WTC11 (cell line): Measurements from ENCODE around the gene TMEM150B. TPM values are rescaled to one million over a fixed set of nuclear protein-coding genes. Genes with fewer than 3 reads are reported as not detected.

Source experiments
- ATAC-seq: fragments of 200-7000 bp; cut with Tn5 transposase; 2 replicates; pipeline ENCODE4 v1.10.0; 2021; ENCODE audit warnings: mild to moderate bottlenecking, moderate library complexity
- CTCF ChIA-PET: fragments of 300-600 bp; sonication (Branson Sonifier 250); formaldehyde crosslinking; loops from one replicate; lab custom pipeline; 2021; ENCODE audit warnings: antibody characterized with exemption; lab: Charles Lee
- POLR2A ChIA-PET: fragments of 350-600 bp; sonication (Branson Sonifier 250); formaldehyde crosslinking; loops from one replicate; lab custom pipeline; 2021; ENCODE audit warnings: antibody characterized with exemption; lab: Charles Lee
- DNase-seq: peaks from one replicate; pipeline ENCODE4 v3.0.0; 2021; ENCODE audit warnings: low spot score
- H3K27ac Mint-ChIP-seq: 2 replicates; pipeline ENCODE4 v1.8.0; 2021; ENCODE audit warnings: mixed read lengths
- H3K27me3 Mint-ChIP-seq: 2 replicates; pipeline ENCODE4 v1.8.0; 2021; ENCODE audit warnings: low read depth, mild to moderate bottlenecking, moderate library complexity, mixed read lengths
- H3K36me3 Mint-ChIP-seq: 2 replicates; pipeline ENCODE4 v1.8.0; 2021; ENCODE audit warnings: mixed read lengths
- H3K4me1 Mint-ChIP-seq: 2 replicates; pipeline ENCODE4 v1.8.0; 2022; ENCODE audit warnings: mixed read lengths
- H3K4me3 Mint-ChIP-seq: 2 replicates; pipeline ENCODE4 v1.8.0; 2021; ENCODE audit warnings: mild to moderate bottlenecking, moderate library complexity, mixed read lengths
- H3K9me3 Mint-ChIP-seq: 2 replicates; pipeline ENCODE4 v1.8.0; 2021; ENCODE audit warnings: mixed read lengths
- CREM ChIP-seq: sonication (generic); formaldehyde crosslinking; IDR thresholded peaks from 2 replicates; pipeline ENCODE4 v1.8.1; 2022; ENCODE audit warnings: mild to moderate bottlenecking, missing genetic modification reagents, moderate library complexity
- ELF4 ChIP-seq: sonication (generic); formaldehyde crosslinking; IDR thresholded peaks from 2 replicates; pipeline ENCODE4 v1.8.1; 2022; ENCODE audit warnings: low read depth, mild to moderate bottlenecking, moderate library complexity, missing genetic modification reagents
- EMX1 ChIP-seq: fragments of 250-450 bp; sonication (Bioruptor Pico); IDR thresholded peaks from 2 replicates; pipeline ENCODE4 v1.8.0; 2021; ENCODE audit warnings: mild to moderate bottlenecking
- FOXJ3 ChIP-seq: sonication (generic); formaldehyde crosslinking; IDR thresholded peaks from 2 replicates; pipeline ENCODE4 v1.9.0; 2021; ENCODE audit warnings: missing genetic modification reagents, mild to moderate bottlenecking, borderline replicate concordance
- IRF2 ChIP-seq: sonication (generic); formaldehyde crosslinking; IDR thresholded peaks from 2 replicates; pipeline ENCODE4 v1.8.0; 2022; ENCODE audit warnings: low read depth, missing genetic modification reagents, borderline replicate concordance
- NFE2L1 ChIP-seq: sonication (generic); formaldehyde crosslinking; IDR thresholded peaks from 2 replicates; pipeline ENCODE4 v1.8.1; 2023; ENCODE audit warnings: missing genetic modification reagents
- NR1H2 ChIP-seq: sonication (generic); formaldehyde crosslinking; IDR thresholded peaks from 2 replicates; pipeline ENCODE4 v1.9.0; 2021; ENCODE audit warnings: mild to moderate bottlenecking, moderate library complexity, missing genetic modification reagents
- OVOL2 ChIP-seq: fragments of 250-450 bp; sonication (Bioruptor Pico); IDR thresholded peaks from 2 replicates; pipeline ENCODE4 v1.9.0; 2021; ENCODE audit warnings: mild to moderate bottlenecking, borderline replicate concordance
- PRRX2 ChIP-seq: fragments of 250-450 bp; sonication (Bioruptor Pico); IDR thresholded peaks from 2 replicates; pipeline ENCODE4 v1.8.0; 2021; ENCODE audit warnings: mild to moderate bottlenecking
- SMAD3 ChIP-seq: sonication (generic); formaldehyde crosslinking; IDR thresholded peaks from 2 replicates; pipeline ENCODE4 v1.8.0; 2022; ENCODE audit warnings: missing genetic modification reagents, mild to moderate bottlenecking, borderline replicate concordance
- SMAD4 ChIP-seq: sonication (generic); formaldehyde crosslinking; IDR thresholded peaks from 2 replicates; pipeline ENCODE4 v1.8.0; 2022; ENCODE audit warnings: mild to moderate bottlenecking, missing genetic modification reagents
- TEAD1 ChIP-seq: sonication (generic); formaldehyde crosslinking; IDR thresholded peaks from 2 replicates; pipeline ENCODE4 v1.8.0; 2022; ENCODE audit warnings: mild to moderate bottlenecking, missing genetic modification reagents
- ZNF416 ChIP-seq: fragments of 250-450 bp; sonication (Bioruptor Pico); IDR thresholded peaks from 2 replicates; pipeline ENCODE4 v1.9.0; 2021; ENCODE audit warnings: mild to moderate bottlenecking, inconsistent platforms
- ZNF671 ChIP-seq: fragments of 250-450 bp; sonication (Bioruptor Pico); IDR thresholded peaks from 2 replicates; pipeline ENCODE4 v1.8.0; 2021; ENCODE audit warnings: mild to moderate bottlenecking
- total RNA-seq: library from RNA; stranded (reverse); gene quantifications from 3 replicates; pipeline ENCODE4 v1.2.3, GENCODE V29; 2021
- TF ChIP-seq, protein P1 (sequence below): sonication (generic); formaldehyde crosslinking; IDR thresholded peaks from 2 replicates; pipeline ENCODE4 v1.8.0; 2022; ENCODE audit warnings: mild to moderate bottlenecking, missing genetic modification reagents
- TF ChIP-seq, protein P2 (sequence below): sonication (generic); formaldehyde crosslinking; conservative IDR thresholded peaks from 2 replicates; pipeline ENCODE4 v1.8.1; 2022; ENCODE audit warnings: mild to moderate bottlenecking, missing genetic modification reagents
- TF ChIP-seq, protein P3 (sequence below): sonication (generic); formaldehyde crosslinking; IDR thresholded peaks from 2 replicates; pipeline ENCODE4 v1.8.1; 2022; ENCODE audit warnings: low read depth, missing genetic modification reagents, borderline replicate concordance
- TF ChIP-seq, protein P4 (sequence below): sonication (generic); formaldehyde crosslinking; IDR thresholded peaks from 2 replicates; pipeline ENCODE4 v1.8.1; 2022; ENCODE audit warnings: mild to moderate bottlenecking, moderate library complexity, missing genetic modification reagents
- TF ChIP-seq, protein P5 (sequence below): sonication (generic); formaldehyde crosslinking; IDR thresholded peaks from 2 replicates; pipeline ENCODE4 v1.8.0; 2023; ENCODE audit warnings: missing genetic modification reagents, mild to moderate bottlenecking, borderline replicate concordance

Gene TMEM150B
- total RNA-seq, 1 experiment from 2014 or later: 0.44 TPM

DNA sequence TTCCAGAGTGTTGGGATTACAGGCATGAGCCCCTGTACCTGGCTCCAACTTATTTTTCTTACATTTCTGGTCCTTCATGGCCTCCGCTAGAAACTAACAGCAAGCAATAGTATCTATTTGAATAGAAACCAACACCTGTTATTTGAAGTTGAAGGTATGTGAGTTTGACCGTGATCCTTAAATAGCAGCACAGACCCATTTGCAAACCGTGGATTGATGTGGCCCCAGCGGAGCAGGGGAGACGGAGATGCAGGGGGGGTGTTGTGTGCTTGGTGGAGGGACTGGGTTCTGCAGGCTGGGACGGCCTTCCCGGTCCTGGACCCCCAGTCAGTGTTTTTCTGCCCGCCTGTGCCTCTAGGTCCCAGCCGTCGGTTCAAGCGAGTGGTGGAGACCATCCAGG lies 16.9 kb downstream of the TMEM150B start:
- ChIA-PET CTCF (no interaction called here), POLR2A (interaction anchor here (0.6 kb wide), 1 partner anchor 85 kb away, joined by 3 read pairs; no protein-coding TSS in a partner anchor)
- peaks cover 38% of the 10 kb centered on the region for H3K36me3 Mint-ChIP-seq
- H3K27ac Mint-ChIP-seq: no peak overlapping the region
- DNase-seq (no peak), ATAC-seq (no peak)
- TF ChIP-seq IRF2 (CRISPR knock-in tag): no peak
- H3K4me3 Mint-ChIP-seq: no peak overlapping the region
- H3K4me1 Mint-ChIP-seq: peaks cover 6% of the 10 kb centered on the region
- H3K9me3 Mint-ChIP-seq: no peaks in the 10 kb centered on the region
- H3K27me3 Mint-ChIP-seq: no peaks in the 10 kb centered on the region

DNA sequence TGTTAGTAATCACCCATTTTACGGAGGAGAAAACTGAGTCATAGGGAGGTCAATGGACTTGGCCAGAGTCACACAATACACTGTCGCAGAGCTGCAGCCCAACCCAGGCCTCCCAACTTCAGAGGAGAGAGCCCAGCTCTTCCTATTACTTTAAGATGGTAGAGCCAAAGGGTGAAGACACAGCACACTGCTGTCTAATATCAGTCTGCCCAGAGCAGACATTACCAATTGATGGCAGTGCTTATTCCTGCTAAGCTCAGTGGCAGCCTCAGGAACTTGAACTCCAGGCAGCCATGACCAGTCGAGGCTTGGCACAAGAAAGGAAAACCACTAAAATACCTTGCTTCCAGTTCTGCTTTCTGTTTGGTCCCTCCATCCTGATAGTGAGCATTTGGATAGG lies 18.4 kb downstream of the TMEM150B start:
- H3K36me3 Mint-ChIP-seq: peaks cover 44% of the 10 kb centered on the region
- no peaks in the 10 kb centered on the region for H3K9me3 Mint-ChIP-seq
- DNase-seq (no peak), ATAC-seq (no peak)
- POLR2A ChIA-PET: interaction anchor here (1.6 kb wide), 1 partner anchor 42 kb away, joined by 7 read pairs; no protein-coding TSS in a partner anchor
- H3K27ac Mint-ChIP-seq: no peak overlapping the region
- no peak overlapping the region for H3K4me3 Mint-ChIP-seq
- H3K4me1 Mint-ChIP-seq: peaks cover 10% of the 10 kb centered on the region
- CTCF ChIA-PET: interaction anchor here (0.9 to 1.2 kb wide), 2 partner anchors 14 to 33 kb away, joined by 3 to 4 read pairs; partner anchors contain the start of gene KMT5C
- no peak for TF ChIP-seq CREM (CRISPR knock-in tag)
- TF ChIP-seq ZNF416 (CRISPR knock-in tag): no peak
- TF ChIP-seq NR1H2 (CRISPR knock-in tag): no peak
- no peak for TF ChIP-seq SMAD4
- no peak for TF ChIP-seq ZNF671 (CRISPR knock-in tag)
- TF ChIP-seq EMX1 (CRISPR knock-in tag): no peak
- TF ChIP-seq, protein P1, sequence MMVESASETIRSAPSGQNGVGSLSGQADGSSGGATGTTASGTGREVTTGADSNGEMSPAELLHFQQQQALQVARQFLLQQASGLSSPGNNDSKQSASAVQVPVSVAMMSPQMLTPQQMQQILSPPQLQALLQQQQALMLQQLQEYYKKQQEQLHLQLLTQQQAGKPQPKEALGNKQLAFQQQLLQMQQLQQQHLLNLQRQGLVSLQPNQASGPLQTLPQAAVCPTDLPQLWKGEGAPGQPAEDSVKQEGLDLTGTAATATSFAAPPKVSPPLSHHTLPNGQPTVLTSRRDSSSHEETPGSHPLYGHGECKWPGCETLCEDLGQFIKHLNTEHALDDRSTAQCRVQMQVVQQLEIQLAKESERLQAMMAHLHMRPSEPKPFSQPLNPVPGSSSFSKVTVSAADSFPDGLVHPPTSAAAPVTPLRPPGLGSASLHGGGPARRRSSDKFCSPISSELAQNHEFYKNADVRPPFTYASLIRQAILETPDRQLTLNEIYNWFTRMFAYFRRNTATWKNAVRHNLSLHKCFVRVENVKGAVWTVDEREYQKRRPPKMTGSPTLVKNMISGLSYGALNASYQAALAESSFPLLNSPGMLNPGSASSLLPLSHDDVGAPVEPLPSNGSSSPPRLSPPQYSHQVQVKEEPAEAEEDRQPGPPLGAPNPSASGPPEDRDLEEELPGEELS (CRISPR knock-in tag): no peak
- TF ChIP-seq FOXJ3 (CRISPR knock-in tag): no peak
- TF ChIP-seq, protein P2, sequence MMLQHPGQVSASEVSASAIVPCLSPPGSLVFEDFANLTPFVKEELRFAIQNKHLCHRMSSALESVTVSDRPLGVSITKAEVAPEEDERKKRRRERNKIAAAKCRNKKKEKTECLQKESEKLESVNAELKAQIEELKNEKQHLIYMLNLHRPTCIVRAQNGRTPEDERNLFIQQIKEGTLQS (CRISPR knock-in tag): no peak
- TF ChIP-seq SMAD3 (CRISPR knock-in tag): no peak
- TF ChIP-seq, protein P3, sequence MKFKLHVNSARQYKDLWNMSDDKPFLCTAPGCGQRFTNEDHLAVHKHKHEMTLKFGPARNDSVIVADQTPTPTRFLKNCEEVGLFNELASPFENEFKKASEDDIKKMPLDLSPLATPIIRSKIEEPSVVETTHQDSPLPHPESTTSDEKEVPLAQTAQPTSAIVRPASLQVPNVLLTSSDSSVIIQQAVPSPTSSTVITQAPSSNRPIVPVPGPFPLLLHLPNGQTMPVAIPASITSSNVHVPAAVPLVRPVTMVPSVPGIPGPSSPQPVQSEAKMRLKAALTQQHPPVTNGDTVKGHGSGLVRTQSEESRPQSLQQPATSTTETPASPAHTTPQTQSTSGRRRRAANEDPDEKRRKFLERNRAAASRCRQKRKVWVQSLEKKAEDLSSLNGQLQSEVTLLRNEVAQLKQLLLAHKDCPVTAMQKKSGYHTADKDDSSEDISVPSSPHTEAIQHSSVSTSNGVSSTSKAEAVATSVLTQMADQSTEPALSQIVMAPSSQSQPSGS (CRISPR knock-in tag): no peak
- no peak for TF ChIP-seq TEAD1 (CRISPR knock-in tag)
- TF ChIP-seq, protein P4, sequence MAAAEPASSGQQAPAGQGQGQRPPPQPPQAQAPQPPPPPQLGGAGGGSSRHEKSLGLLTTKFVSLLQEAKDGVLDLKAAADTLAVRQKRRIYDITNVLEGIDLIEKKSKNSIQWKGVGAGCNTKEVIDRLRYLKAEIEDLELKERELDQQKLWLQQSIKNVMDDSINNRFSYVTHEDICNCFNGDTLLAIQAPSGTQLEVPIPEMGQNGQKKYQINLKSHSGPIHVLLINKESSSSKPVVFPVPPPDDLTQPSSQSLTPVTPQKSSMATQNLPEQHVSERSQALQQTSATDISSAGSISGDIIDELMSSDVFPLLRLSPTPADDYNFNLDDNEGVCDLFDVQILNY (CRISPR knock-in tag): no peak
- TF ChIP-seq, protein P5, sequence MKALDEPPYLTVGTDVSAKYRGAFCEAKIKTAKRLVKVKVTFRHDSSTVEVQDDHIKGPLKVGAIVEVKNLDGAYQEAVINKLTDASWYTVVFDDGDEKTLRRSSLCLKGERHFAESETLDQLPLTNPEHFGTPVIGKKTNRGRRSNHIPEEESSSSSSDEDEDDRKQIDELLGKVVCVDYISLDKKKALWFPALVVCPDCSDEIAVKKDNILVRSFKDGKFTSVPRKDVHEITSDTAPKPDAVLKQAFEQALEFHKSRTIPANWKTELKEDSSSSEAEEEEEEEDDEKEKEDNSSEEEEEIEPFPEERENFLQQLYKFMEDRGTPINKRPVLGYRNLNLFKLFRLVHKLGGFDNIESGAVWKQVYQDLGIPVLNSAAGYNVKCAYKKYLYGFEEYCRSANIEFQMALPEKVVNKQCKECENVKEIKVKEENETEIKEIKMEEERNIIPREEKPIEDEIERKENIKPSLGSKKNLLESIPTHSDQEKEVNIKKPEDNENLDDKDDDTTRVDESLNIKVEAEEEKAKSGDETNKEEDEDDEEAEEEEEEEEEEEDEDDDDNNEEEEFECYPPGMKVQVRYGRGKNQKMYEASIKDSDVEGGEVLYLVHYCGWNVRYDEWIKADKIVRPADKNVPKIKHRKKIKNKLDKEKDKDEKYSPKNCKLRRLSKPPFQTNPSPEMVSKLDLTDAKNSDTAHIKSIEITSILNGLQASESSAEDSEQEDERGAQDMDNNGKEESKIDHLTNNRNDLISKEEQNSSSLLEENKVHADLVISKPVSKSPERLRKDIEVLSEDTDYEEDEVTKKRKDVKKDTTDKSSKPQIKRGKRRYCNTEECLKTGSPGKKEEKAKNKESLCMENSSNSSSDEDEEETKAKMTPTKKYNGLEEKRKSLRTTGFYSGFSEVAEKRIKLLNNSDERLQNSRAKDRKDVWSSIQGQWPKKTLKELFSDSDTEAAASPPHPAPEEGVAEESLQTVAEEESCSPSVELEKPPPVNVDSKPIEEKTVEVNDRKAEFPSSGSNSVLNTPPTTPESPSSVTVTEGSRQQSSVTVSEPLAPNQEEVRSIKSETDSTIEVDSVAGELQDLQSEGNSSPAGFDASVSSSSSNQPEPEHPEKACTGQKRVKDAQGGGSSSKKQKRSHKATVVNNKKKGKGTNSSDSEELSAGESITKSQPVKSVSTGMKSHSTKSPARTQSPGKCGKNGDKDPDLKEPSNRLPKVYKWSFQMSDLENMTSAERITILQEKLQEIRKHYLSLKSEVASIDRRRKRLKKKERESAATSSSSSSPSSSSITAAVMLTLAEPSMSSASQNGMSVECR (CRISPR knock-in tag): no peak
- TF ChIP-seq ELF4 (CRISPR knock-in tag): no peak
- TF ChIP-seq OVOL2 (CRISPR knock-in tag): no peak
- TF ChIP-seq NFE2L1 (CRISPR knock-in tag): no peak
- no peak for TF ChIP-seq PRRX2 (CRISPR knock-in tag)
- no peaks in the 10 kb centered on the region for H3K27me3 Mint-ChIP-seq
